Embryonic facial prominence (tissue), 1 donor: ENCODE measurements around the gene TSPEAR.
A peak's percentile ranks its signal among the peaks of the same experiment; 100 is the strongest.
"Not testable (repeated sequence)": the region's sequence is repeated elsewhere in the genome, so short reads cannot be mapped to it uniquely, and the experiment has no call there.

Experiments used
- DNase-seq: peaks from one replicate; pipeline ENCODE4 v3.0.0-alpha.2; 2016; ENCODE audit errors: extremely low spot score

The TSPEAR gene

DNA sequence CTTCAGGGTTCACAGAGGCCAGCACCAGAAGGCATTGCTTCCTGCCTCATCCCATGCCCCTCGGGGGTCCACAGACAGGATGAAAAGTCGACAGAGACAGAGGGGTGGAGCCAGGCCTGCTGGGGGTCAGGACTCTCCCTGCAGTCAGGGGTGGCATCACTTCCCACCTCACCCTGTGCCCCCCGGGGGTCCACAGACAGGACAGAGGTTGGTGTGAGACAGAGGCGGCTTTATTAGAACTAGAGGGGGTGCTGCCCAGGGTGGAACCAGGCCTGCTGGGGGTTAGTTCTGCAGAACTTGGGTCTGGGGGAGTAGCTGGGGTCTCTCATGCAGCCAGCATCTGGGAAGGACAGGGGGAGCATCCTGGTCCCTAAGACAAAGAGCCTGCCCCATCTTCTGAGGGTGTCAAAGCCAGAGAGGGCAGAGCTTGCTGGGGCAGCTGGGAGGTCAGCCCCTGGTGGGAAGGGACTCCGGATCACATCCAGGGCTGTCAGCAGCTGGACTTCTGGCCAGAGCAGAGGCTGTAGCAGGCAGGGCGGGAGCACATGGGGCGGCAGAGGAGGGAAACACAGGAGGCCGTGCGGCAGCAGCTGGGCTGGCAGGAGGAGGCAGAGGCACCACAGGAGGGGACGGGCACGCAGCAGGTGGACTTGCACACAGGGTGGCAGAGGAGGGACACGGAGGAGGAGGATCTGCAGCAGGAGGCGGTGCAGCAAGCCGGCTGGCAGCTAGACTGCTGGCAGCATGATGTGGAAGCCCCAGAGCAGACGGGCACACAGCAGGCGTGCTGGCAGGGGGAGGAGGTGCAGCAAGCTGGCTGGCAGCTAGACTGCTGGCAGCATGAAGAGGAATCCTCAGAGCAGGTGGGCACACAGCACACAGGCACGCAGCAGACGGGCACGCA is 120.2 kb downstream of the TSPEAR start:
- not testable (repeated sequence) for DNase-seq

DNA sequence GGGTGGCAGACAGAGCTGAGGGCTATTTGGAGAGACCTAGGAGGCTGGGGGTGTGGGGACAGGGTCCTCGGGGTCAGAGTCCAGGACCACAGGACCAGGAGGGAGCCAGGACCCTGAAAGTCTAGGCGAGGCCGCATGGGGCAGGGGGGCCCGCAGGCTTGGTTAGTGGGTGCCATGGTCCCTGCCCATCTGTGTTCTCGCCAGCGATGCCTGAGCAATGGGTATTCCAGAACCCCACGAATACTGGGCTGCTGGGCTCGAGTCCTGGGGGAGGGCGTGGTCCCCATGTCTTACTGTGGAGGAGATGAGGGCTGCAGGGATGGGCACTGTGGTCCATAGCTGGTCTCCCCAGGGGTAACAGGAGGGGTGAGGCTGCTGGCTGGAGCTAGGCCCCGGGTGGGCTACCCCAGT is 121.1 kb downstream of the TSPEAR start:
- no peak for DNase-seq

DNA sequence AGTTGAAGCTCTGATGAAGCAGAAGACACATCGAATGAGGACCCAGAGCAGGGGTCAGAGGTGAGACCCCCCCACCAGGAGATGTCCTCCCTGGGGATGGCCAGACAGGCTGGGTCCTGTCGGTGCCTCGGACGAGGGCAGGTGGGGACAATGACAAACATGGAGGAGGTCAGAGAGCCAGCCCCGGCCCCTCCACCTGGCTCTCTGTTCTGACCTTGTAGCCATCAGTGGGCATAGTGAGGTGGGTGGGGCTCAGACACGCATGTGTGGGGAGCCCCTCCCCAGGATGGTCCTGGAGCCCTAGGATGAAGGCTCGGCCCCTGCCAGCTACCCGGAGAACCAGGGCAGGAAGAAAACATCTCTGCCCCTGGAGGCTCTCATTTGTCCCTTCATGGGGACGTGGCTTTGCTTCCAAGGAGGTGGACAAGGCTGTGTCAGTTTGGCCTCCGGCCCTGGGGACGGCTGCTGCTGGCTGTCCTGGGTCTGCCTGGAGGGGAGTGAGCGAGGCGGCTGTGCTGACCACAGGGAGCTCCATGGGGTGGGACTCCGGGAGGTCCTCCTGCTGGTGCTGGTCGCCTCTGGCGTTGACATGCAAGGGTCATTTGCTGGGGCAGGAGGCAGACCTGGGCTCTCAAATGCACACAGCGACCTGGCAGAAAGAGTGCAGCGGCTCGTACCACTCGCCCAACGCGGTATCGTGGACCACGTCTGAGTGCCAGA is 121.6 kb downstream of the TSPEAR start:
- DNase-seq = no peak

DNA sequence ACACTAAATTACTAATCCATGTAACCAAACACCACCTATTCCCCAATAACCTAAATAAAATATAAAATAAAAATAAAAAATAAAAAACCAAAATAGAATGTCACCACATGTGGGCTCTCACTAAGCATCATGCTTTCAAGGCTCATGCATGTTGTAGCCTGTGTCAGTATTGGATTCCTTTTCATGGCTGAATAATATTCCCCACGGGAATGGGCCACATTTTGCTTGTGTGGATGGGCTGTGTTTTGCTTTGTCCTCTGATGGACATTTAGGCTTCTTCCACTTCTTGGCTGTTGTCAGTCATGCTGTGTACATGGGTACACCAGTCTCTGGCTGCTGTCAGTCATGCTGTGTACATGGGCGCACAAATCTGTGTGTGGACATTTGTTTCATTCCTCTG is 122.3 kb downstream of the TSPEAR start:
- no peak for DNase-seq

DNA sequence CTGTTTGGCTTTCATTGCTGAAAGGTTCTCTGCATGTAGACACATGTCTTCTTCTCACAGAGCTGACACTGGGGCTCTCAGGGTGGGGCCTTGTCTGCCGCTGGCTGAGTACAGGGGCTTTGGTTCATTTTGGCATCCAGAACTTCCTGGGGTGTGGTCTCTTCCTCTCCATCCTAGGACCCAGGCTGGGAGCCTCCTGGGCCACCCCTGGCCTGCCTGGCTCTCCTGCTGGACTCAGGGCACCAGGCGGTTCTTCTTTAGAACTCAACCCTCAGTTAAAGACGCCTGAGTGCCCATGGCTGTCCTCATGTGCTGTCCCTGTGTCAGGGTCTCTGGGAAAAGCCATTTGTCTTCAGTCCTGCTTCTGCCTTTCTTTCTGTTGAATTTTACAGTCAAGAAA is 125.5 kb downstream of the TSPEAR start:
- no peak for DNase-seq

DNA sequence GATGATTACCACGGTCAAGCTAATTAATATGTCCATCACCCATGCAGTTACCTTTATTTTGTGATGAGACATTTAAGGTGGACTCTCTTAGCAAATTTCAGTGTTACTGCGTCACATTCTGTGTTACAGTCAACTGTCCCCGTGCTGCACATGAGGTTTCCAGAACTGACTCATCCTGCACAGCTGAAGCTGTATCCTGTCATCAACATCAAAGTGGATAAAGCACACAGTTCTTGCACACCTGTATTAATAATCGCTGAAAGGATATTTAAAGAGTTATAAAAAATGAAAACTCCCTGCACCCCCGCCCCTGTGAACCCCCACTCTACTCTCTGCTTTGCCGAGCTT is 127.6 kb downstream of the TSPEAR start:
- DNase-seq = no peak

DNA sequence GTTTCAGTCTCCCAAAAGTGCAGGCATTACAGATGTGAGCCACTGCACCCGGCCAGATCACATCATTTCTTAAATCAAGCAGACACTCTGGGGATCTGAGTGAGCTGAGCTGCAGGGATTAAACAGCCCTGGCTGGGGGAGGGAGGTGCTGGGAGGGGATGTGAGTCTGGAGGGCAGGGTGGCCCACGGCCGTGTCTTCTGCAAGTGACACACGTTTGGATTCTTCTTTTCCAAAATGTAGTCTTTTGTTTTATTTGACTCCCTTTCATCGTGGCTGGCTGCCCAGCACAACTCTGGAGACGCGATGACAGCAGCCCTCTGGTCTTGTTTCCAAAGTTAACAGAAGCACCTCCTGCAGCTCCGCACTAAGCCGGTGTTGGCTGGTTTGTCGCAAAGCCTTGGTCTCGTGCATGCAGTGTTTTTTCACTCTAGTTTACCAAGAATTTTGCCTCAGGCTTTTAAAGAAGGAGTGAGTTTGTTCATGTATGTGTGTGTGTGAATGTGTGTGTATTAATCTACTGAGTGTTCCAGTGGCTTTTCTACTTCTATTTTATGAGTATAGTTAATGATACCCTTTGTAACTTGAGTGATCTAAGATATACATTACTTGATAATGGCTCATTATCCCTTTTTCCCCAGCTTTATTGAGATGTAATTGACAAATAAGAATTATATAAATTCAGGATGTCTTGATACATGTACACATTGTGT is 128.1 kb downstream of the TSPEAR start:
- peak; percentile 36 for DNase-seq

DNA sequence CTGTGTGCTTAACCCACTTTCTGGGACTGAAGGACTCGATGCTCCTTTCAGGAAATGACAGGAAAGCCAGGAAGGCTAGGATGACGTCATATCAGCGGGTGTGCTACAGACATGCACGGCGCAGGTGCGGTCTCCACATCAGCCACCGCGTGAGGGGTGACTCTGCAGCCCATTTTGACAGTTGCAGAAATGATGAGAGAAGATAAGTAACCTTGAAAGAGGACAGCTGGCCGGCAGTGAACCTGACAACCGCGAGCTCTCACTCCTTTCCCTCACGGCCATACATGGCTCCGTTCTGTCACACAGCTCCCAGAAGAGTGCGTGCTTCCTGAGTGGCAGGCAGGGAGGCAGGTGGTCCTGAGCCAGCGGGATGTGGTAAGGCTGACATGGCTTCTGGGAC is 129.3 kb downstream of the TSPEAR start:
- DNase-seq = no peak

DNA sequence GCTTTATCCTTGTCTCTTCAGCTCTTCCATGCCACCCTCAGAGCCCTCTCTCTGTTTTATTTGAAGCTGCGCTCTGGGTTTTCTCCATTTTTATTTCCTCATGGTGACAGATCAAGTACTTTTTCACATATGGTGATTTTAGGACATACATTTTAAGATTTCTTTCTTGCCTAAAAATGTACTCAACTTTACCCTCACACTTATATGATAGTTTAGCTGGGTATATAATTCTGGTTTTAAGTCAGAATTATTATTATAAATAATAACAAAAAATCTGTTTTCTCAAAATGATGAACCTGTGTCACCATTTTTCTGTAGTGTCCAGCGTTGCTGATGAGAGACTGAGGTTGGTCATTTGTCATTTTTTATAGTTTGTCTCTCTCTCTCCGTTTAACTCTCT is 130.2 kb downstream of the TSPEAR start:
- DNase-seq = no peak

DNA sequence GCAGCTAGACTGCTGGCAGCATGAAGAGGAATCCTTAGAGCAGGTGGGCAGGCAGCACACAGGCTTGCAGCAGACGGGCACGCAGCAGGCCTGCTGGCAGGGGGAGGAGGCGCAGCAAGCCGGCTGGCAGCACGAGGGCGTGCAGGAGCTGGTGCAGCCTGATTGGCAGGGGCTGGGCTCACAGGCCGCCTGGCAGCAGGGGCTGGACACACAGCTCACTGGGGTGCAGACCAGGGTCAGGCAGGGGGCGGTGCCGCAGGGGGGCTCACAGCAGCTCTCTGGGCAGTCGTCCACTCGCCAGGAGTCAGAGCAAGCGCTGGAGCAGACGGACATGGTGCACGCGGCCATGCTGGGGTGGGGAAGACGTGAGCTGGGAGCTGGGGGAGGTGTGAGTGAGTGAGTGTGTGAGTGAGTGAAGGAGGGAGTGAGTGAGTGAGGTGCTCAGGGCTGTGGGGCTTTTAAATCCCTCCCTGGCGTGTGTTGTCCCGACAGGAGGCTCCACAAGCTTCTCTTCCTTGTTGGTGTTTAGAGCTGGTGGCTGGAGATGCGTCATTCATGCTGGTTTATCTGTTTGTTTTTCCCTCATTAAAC is 131.0 kb downstream of the TSPEAR start, which contains the start of gene KRTAP10-5:
Gene KRTAP10-5, minus strand, starts transcription at position 374 of the 591 bp plus-strand sequence. Its CDS starts 26 bp downstream, at position 348.
- DNase-seq = not testable (repeated sequence)

DNA sequence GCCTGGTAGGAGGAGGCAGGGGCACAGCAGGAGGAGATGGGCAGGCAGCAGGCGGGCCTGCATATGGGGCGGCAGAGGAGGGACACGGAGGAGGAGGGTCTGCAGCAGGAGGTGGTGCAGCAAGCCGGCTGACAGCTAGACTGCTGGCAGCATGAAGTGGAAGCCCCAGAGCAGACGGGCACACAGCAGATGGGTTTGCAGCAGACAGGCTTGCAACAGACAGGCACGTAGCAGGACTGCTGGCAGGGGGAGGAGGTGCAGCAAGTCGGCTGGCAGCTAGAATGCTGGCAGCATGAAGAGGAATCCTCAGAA is 131.6 kb downstream of the TSPEAR start:
- DNase-seq = no peak

DNA sequence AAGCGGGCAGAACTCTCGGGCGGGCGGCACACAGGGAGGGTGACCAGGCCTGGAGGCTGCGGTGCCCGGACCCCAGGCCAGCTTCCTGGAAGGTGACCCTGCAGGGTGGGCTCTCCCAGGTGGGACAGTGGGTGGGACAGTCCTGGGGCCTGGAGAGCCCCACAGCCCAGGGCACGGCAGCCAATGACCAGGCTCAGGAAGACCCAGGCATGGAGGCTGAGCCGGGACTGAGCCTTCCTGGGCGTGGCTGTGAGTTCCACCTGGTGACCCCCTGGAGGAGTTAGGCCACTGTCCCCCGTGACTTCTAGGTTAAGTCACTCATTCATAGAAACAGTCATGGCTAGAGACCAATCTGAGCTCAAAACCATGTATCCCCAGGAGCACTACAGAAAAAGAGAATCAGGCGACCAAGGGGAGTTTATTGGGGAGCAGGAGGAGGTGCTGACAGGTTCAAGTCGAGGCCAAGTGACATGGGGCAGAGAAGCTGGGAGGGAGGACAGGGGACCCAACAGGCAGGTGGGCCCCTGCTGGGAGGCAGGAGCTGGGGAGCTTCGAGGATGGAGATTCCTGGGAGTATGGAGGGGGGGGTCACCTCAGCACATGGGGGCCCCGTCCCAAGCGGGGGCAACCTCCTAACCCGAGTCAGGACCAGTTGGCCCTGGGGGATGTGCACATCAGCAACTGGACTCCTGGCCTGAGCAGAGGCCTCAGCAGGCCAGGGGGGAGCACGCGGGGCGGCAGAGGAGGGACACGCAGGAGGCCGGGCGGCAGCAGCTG is 132.1 kb downstream of the TSPEAR start:
- no peak for DNase-seq

DNA sequence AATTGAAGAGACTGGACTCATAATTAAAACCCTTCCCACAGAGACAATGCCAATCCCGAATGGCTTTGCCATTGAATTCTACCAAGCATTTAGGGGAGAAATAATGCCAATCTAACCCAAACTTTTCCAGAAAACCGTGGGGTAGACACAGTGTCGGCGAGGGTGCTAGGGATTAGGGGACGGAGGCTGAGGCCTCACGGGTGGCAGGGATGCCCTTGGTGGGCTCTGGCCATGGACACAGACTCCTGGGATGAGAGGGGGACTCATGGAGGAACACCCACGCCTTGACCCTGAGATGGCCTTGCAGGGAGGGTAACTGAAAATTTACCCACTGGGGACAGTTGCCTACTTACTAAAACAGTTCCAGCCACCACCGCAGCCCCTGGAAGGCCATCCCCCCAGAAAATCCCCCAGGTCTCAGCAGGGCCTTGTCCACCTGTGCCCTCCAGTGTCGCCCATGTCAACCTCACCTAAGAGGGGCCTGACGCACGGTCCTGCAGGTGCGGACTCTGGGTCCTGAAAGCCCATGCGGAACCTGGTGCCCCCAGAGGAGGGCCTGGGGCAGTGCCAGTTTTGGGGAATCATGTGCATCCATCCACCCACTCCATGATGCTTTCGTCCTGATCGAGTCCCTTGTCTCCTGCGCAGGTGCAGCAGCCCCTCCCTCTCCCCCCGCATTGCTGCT is 132.9 kb downstream of the TSPEAR start:
- no peak for DNase-seq

DNA sequence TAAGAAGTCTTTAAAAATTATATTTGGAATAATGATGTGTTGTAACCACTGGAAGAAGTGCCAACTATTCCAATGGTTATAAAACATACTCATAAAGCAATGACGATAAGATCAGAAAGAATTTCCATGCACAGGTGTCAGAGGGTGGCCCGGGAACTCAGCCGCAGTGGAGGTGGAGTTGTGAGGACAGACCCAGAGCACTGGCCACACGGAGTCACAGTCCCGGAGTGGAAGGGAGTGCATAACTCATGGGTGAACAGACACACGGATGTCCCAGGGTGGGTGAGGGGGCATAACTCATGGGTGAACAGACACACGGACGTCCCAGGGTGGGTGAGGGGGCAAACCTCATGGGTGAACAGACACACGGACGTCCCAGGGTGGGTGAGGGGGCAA is 135.3 kb downstream of the TSPEAR start:
- no peak for DNase-seq

DNA sequence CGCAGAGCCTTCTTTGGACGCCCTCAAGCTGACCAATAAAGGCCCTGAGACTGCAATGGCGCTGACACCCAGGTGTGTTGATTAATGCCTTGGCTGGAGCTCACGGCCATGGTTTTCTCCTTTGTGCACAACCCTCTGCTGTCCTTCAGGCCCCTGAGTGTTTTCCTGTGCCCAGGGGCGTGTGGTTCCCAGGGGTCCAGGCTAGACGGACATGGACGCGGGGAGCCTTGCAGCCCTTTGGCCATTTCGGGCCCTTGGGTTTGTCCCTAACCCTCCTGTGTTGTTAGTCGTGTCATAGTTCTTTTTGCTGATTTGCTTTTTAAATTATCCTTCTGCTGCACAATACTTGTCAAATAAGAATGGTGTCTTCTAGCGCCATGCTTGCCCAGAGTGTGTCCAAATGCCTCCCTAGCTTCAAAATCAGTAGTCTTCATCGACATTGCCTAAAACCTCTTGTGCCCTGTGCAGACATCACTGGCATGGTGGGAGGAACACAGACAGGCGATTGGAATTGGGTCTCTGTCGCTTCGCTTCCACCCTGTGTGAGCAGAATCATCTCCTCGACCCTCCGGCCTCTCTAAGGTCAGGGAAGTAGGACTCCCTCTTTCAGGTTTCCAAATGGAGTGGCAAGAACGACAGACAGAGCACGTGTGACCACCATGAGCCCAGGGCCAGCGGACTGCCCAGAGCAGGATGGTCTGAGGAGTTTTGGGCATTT is 135.9 kb downstream of the TSPEAR start:
- no peak for DNase-seq

DNA sequence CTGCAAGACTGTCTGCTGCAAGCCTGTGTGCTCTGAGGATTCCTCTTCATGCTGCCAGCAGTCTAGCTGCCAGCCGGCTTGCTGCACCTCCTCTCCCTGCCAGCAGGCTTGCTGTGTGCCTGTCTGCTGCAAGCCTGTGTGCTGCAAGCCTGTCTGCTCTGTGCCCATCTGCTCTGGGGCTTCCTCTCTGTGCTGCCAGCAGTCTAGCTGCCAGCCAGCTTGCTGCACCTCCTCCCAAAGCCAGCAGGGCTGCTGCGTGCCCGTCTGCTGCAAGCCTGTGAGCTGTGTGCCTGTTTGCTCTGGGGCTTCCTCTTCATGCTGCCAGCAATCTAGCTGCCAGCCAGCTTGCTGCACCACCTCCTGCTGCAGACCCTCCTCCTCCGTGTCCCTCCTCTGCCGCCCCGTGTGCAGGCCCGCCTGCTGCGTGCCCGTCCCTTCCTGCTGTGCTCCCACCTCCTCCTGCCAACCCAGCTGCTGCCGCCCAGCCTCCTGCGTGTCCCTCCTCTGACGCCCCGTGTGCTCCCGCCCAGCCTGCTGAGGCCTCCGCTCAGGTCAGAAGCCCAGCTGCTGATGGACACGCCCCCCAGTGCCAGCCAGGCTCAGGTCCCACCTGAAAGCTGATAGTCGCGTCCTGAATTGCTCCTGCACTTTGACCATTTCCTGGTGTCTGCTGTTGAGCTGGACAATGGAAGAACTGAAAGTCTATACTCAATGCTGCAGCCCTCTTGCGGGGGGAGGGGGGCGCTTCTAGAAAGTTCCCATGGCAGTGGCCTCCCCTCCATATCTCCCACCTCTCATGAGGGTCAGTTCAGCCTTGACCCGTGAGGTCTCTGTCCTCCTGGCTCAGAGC is 136.7 kb downstream of the TSPEAR start:
- no peak for DNase-seq

DNA sequence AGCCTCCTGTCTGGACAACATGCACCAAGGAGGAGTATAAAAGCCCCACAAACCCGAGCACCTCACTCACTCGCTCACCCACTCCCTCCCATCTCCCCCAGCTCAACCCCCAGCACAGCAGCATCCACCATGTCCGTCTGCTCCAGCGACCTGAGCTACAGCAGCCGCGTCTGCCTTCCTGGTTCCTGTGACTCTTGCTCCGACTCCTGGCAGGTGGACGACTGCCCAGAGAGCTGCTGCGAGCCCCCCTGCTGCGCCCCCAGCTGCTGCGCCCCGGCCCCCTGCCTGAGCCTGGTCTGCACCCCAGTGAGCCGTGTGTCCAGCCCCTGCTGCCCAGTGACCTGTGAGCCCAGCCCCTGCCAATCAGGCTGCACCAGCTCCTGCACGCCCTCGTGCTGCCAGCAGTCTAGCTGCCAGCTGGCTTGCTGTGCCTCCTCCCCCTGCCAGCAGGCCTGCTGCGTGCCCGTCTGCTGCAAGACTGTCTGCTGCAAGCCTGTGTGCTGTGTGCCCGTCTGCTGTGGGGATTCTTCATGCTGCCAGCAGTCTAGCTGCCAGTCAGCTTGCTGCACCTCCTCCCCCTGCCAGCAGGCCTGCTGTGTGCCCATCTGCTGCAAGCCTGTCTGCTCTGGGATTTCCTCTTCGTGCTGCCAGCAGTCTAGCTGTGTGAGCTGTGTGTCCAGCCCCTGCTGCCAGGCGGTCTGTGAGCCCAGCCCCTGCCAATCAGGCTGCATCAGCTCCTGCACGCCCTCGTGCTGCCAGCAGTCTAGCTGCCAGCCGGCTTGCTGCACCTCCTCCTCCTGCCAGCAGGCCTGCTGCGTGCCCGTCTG is 137.5 kb downstream of the TSPEAR start, which contains the start of gene KRTAP10-4:
Gene KRTAP10-4, plus strand, starts transcription at position 100 of the 827 bp plus-strand sequence. Its CDS starts 30 bp downstream, at position 130.
- DNase-seq = not testable (repeated sequence)

DNA sequence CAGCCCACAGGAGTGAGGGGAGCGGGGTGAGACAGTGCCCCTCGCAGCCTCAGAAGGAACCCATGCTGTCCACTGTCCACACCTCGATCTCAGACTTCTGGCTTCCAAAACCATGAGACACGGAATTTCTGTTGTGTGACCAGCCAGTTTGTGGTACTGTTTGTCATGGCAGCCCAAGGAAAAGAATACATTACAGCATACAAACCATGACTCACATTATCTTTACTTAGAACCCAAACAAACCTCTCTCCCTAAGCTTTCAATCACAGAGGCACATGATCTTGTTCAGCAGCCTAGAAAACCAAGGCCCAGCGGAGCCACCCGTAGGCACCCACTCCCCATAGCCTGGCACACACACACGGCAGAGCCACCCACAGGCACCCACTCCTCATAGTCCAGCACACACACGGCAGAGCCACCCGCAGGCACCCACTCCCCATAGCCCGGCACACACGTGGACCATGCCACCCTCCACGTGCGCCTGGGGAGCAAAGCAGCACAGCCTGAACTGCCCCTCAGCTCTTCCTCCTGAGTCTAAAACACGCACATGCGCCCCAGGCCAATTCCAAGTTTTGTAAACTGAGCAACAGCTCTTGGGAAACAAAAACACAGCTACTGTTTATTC is 138.3 kb downstream of the TSPEAR start:
- no peak for DNase-seq
